DMS153 (cell line): ENCODE data around the gene SETBP1.

ENCODE experiments used
- DNase-seq: peaks from one replicate; lab custom pipeline; 2025; lab: John Stamatoyannopoulos, UW

SETBP1 gene

DNA sequence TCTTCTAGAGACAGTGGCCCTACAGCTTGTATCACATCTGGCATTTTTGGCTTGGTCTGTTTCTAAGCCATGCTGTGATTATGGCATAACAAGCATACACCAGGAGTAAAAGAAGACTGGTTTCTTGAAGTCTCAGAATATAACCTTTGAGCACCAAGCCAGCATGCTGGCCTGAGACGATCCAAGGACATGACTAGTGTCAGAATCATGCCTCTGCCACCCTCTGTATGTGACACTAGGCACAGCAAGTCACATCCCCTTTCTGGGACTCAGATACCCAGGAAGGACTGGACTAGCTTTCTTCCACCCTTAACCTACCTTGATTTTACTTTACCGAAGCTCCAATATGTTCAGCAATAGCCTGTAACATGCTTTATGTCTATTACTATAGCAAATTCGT is 345.5 kb downstream of the SETBP1 start:
- DNase-seq: no peak

DNA sequence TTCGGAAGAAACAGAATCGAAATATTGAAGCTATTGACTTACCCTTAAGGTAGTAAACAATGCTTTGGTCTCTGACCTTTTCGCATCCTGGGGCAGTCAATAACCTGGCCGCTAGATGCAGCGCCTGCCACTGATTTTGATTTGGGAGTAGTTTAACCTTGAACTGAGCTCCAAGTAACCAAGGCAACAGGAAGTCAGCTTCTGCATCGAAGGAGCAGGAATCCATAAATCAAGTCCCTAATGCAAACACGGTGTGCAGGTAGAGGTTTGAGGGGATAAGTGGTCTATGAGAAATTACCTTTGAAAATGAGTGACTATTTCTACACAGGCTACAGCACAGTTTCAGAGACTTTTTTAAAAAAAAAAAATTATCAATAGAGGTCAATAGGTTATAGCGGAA is 353.5 kb downstream of the SETBP1 start:
- DNase-seq: no peak

DNA sequence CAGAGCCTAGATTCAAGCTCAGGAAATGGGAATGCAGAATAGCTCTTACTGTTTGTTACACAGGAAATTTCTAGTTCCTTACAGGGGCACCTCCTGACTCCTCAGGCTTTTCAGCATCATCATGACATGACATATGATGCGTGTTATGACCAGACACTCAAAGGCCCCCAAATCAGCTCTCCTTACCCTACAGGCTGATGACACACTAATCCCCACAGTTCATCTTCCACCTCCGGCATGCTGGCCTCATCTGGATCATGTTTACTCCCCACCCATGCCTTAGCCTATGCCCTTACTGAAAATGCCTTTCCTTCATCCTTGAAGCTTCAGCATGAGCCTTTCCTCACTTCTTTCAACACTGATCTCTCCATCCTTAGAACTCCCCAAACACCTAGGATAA is 356.9 kb downstream of the SETBP1 start:
- no peak for DNase-seq

DNA sequence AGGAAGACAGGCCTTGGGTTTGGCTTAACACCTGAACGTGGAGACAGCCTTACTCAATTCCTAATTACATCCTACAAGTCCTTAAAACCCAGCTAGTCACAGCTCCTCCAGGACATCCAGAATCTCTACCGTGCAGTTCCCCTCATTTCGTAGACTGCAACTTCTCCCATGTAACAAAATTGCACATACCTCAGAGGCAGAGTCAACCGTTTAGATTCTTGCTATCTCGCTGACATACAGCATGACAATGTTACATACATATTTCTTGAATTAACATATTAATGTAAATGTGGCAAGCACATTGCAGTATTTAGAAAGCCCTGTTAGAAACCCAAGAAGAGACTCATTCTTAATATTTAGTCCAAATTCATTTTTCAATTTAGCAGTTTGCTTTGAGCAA is 358.7 kb downstream of the SETBP1 start:
- DNase-seq: no peak

DNA sequence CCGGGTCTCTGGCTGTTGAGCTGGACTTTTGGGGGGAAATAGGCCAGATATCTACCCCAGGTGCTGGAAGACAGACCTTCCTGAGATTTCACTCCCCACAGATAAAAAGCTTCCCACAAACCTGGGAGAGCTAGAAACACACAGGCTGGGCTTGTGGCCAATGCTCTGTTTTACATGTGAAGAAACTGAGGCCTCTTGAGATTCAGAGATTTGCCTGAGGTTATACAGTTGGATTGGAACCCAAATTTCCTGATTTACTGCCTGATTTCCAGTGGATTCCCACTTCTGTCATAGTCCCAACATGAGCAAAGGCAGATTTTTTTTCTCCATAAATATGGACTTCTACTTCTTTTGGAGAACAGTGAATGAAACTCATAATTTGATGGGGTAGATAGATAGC is 360.2 kb downstream of the SETBP1 start:
- no peak for DNase-seq

DNA sequence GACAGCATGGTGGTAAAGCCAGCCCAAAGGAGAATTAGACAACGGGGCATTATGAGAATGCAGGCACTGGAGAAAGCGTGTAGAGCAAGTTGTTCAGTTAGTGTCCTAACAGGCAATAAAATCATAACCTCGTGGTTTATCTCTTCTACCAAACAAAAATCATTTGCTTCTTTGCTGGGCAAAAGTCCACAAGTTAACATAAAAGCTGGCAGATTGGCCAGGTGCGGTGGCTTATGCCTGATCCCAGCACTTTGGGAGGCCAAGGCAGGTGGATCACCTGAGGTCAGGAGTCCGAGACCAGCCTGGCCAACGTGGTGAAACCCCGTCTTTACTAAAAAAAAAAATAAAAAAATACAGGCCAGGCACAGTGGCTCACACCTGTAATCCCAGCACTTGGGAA is 364.1 kb downstream of the SETBP1 start:
- no peak for DNase-seq

GRCh38 chr18:45046228-45046627 is 365.5 kb downstream of the SETBP1 start:
- DNase-seq: no peak

GRCh38 chr18:45046961-45047360 is 366.3 kb downstream of the SETBP1 start:
- DNase-seq: no peak

DNA sequence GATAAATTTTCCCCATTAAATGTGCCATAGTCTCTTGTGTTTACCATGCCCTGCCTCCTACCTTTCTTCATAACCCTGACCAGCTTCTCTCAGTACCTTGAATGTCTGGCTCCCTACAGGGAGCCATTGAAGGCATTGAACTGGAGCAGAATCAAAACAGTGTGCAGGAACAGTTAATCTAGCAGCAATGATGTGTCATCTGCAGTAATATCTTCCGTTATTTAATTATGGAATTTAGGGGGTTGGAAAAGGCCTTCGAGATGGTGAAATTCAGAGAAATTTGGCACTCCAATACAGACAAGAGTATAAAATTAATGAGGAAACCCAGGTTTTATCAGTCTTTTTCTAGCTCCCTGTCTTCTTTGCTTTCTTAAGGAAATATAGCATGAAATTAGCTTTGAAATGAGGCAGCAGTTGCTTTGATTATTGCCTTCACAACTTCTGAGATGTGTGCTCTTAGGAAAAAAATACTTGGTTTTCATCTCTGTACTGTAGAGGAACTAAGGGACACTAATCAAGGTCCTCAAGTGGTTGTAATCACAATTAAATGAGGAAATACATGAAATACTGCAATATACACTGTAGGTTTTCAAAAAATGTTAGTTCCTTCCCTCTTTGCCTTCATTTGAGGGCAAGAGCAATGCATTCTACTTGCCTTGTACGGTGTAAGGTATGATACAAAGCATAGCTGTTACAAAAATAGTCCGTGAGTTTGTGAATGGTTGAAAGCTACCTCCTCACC is 369.1 kb downstream of the SETBP1 start:
- no peak for DNase-seq

- no peak for DNase-seq
Measured at GRCh38 chr18:45050712-45051601, 370.3 kb downstream of the SETBP1 start.

- no peak for DNase-seq
Measured at GRCh38 chr18:45054636-45055035, 373.9 kb downstream of the SETBP1 start.

GRCh38 chr18:45055811-45056210 is 375.1 kb downstream of the SETBP1 start:
- DNase-seq: no peak

- DNase-seq: no peak
Measured at GRCh38 chr18:45056926-45057325, 376.2 kb downstream of the SETBP1 start.

DNA sequence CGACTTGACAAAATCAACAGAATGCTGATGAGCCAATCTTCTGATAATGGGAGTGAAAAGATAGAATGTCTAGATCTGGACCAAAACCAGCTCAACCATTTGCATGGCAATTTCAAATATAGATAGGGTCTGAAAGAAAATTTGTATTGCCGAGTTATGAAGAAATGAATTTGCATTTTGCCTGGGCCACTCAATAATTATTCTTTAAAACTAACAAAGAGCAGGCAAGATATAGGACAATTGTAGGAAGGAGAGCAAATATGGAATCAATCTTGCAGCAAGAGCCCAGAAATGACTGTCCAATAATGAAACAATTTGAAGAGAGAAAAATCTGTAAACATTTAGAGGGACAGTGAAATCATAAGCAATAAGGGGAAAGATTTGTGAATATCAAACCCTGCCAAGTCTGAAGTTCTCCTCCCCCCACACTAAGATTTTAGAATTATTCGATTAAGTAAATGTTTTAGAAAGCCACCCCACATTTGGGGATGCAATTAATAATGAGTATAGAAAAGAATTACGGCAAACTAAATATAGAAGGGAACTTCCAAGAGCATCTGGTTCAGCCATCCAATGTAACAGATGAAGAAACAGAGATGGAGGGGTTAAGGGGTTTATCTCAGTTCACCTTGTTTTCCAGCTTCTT is 377.4 kb downstream of the SETBP1 start:
- DNase-seq: no peak

DNA sequence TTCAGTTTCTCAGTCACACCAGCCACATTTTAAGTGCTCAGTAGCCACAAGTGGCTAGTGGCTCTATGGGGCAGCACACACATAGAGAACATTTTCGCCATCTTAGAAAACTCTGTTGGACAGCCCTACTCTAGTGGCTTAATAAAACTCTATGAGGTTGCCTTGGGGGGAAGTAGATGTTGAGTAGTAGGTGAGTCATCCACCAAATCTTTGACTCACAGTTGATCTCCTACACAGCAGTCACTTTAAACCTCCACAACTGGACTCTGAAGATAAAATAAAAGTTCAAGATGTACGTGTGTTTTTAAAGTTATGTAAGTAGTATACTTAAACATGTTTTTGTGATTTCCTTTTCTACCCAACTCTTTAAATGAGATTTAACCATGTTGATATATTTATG is 379.0 kb downstream of the SETBP1 start:
- no peak for DNase-seq

DNA sequence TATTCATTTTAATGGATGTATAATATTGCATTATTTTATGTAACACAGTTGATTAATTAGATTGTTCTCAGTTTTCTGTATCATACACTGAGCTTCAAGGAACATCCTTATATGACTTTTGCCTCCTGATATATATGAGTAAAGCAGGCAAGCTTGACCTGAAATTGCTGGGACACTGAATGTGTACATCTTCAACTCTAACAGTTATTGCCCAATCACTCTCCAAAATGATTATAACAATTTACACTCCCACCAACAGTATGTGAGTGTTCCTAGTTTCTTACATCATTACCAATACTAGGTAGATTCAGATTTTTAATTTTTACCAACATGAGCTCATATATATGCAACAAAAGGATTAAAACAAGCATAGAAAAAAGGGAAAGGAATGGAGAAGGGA is 379.4 kb downstream of the SETBP1 start:
- DNase-seq: no peak

- no peak for DNase-seq
Measured at GRCh38 chr18:45061359-45061758, 380.7 kb downstream of the SETBP1 start.

GRCh38 chr18:45063246-45064038 is 382.8 kb downstream of the SETBP1 start:
- no peak for DNase-seq

GRCh38 chr18:45066210-45066609 is 385.5 kb downstream of the SETBP1 start:
- DNase-seq: no peak

DNA sequence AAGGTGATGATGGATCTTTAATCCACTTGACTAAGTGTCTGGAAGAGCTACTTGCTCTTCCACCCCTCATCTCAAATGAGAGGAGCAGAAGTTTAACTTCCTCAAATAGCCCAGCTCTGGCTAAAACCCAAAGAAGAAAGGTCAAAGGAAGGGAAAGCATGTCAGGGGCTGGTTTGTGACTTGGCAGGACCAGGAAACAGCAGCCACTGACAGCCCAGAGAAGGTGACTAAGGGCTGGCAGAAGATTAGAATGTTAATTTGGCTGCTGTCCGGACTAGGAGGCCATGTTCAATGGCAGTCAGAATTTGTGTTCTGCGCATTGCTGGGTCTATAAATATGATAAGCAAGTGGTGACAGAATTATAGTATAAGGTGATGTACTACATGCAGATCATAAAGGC is 386.2 kb downstream of the SETBP1 start:
- DNase-seq: no peak

DNA sequence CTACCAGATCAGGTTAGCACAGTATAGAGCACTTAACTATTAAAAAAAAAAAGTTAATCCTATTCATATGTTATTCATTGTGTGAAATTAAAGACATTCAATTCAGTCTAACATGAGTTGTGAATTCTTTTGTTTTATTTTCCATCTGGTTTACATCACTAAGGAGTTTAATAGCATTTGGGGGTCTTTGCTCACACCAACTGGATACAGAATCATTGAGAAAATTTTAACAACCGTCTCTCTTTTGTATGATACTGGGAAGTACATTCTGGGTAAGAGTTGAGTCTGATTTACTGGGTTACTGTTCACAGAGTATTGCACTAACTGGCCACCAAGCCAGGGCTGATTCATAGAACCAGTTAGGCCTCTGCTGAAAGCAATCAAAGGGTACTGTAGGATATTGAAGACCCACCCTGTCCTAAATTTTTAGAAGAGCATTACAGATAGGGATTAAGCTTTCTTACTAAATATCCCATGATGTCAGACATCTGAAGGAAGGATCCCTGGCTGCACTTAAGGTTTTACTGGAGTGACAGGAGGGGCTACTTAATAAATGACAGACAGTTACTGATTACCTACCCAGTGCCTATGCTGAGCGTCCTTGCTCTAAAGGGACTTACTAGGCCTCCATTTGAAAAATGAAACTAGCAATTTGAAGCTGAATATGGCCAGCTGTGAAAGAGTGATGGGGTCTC is 387.9 kb downstream of the SETBP1 start:
- no peak for DNase-seq
